IMR-90 (cell line): Measurements from ENCODE around the gene TRPC6. TPM values are rescaled to one million over a fixed set of nuclear protein-coding genes. Genes with fewer than 3 reads are reported as not detected.

Experiments used
- ATAC-seq: fragments of 200-7000 bp; cut with Tn5 transposase; 2 replicates; pipeline ENCODE4 v1.9.1; 2020; ENCODE audit warnings: low read depth, mild to moderate bottlenecking, moderate library complexity
- BruUV-seq: library from RNA; stranded (reverse); fragments of 400-500 nt; replicated peaks from 2 replicates; lab custom pipeline; 2021; lab: Mats Ljungman, UMichigan
- CTCF ChIA-PET: fragments of 300-600 bp; formaldehyde crosslinking; extraction: SDS; loops from one replicate; lab custom pipeline; 2021; ENCODE audit warnings: antibody characterized with exemption; lab: Yijun Ruan, JAX
- POLR2A ChIA-PET: fragments of 300-600 bp; sonication (Branson Sonifier 250); formaldehyde crosslinking; loops from one replicate; lab custom pipeline; 2022; ENCODE audit warnings: antibody characterized with exemption; ENCODE audit not compliant: unreplicated experiment; lab: Charles Lee
- DNase-seq: peaks from one replicate; pipeline ENCODE4 v3.0.0; 2013
- H2AFZ ChIP-seq: replicated peaks from 2 replicates; pipeline ENCODE3; 2013; ENCODE audit warnings: low read length, mild to moderate bottlenecking; ENCODE audit not compliant: poor library complexity
- H2AK5ac ChIP-seq: 2 replicates; pipeline ENCODE4 v1.6.1; 2013; ENCODE audit warnings: low read depth, low read length, inconsistent platforms
- H2AK9ac ChIP-seq: replicated peaks from 2 replicates; pipeline ENCODE3; 2013; ENCODE audit warnings: mild to moderate bottlenecking, low read depth, low read length, moderate library complexity; ENCODE audit not compliant: poor library complexity
- H2BK120ac ChIP-seq: 2 replicates; pipeline ENCODE4 v1.6.1; 2013; ENCODE audit warnings: low read depth, low read length, inconsistent platforms
- H2BK15ac ChIP-seq: 3 replicates; pipeline ENCODE4 v1.6.1; 2013; ENCODE audit warnings: low read depth, low read length, inconsistent platforms
- H2BK20ac ChIP-seq: 2 replicates; pipeline ENCODE4 v1.6.1; 2013; ENCODE audit warnings: low read depth, mild to moderate bottlenecking, inconsistent platforms, low read length, moderate library complexity
- H2BK5ac ChIP-seq: 2 replicates; pipeline ENCODE4 v1.6.1; 2013; ENCODE audit warnings: mild to moderate bottlenecking, low read depth, low read length, inconsistent platforms; ENCODE audit not compliant: poor library complexity, severe bottlenecking
- H3K14ac ChIP-seq: replicated peaks from 2 replicates; pipeline ENCODE4 v1.6.1; 2013; ENCODE audit warnings: low read depth, low read length, inconsistent platforms
- H3K18ac ChIP-seq: 2 replicates; pipeline ENCODE4 v1.6.1; 2013; ENCODE audit warnings: low read depth, low read length, control low read depth
- H3K23ac ChIP-seq: 2 replicates; pipeline ENCODE4 v1.6.1; 2013; ENCODE audit warnings: low read depth, low read length, inconsistent platforms
- H3K27ac ChIP-seq: 2 replicates; pipeline ENCODE4 v1.5.1; 2013; ENCODE audit warnings: mild to moderate bottlenecking, control low read depth, low read length; ENCODE audit not compliant: insufficient read depth
- H3K27me3 ChIP-seq: 2 replicates; pipeline ENCODE4 v1.6.1; 2013; ENCODE audit warnings: low read length; ENCODE audit not compliant: control insufficient read depth, insufficient read depth
- H3K36me3 ChIP-seq: 2 replicates; pipeline ENCODE4 v1.6.1; 2013; ENCODE audit warnings: low read length, mixed read lengths; ENCODE audit not compliant: control insufficient read depth, insufficient read depth
- H3K4ac ChIP-seq: 2 replicates; pipeline ENCODE4 v1.6.1; 2013; ENCODE audit warnings: low read depth, low read length, inconsistent platforms
- H3K4me1 ChIP-seq: 2 replicates; pipeline ENCODE4 v1.6.1; 2013; ENCODE audit warnings: low read length, mixed read lengths; ENCODE audit not compliant: control insufficient read depth, insufficient read depth
- H3K4me2 ChIP-seq: 2 replicates; pipeline ENCODE4 v1.6.1; 2013; ENCODE audit warnings: low read depth, mild to moderate bottlenecking, control low read depth, low read length, moderate library complexity
- H3K4me3 ChIP-seq: 2 replicates; pipeline ENCODE4 v1.5.1; 2013; ENCODE audit warnings: low read depth, mild to moderate bottlenecking, control low read depth, low read length, moderate library complexity; ENCODE audit not compliant: insufficient read depth
- H3K56ac ChIP-seq: 2 replicates; pipeline ENCODE4 v1.6.1; 2013; ENCODE audit warnings: low read length, inconsistent platforms; ENCODE audit not compliant: insufficient read depth; ENCODE audit errors: extremely low read depth
- H3K79me1 ChIP-seq, 2 experiments: 2 replicates each; pipeline ENCODE4 v1.6.1; 2013; ENCODE audit warnings: low read length in 2 of 2, inconsistent platforms in 1 of 2, low read depth in 1 of 2
- H3K9ac ChIP-seq: 2 replicates; pipeline ENCODE4 v1.6.1; 2013; ENCODE audit warnings: low read depth, low read length, control low read depth
- H3K9me1 ChIP-seq: 2 replicates; pipeline ENCODE4 v1.6.1; 2013; ENCODE audit warnings: low read length, inconsistent platforms; ENCODE audit not compliant: insufficient read depth
- H3K9me3 ChIP-seq: 2 replicates; pipeline ENCODE4 v1.6.1; 2013; ENCODE audit warnings: low read length; ENCODE audit not compliant: control insufficient read depth, insufficient read depth
- H4K20me1 ChIP-seq: 2 replicates; pipeline ENCODE4 v1.6.1; 2013; ENCODE audit warnings: low read length, inconsistent platforms; ENCODE audit not compliant: insufficient read depth
- H4K5ac ChIP-seq: 2 replicates; pipeline ENCODE4 v1.6.1; 2013; ENCODE audit warnings: mild to moderate bottlenecking, low read depth, low read length, control low read depth
- H4K8ac ChIP-seq, 2 experiments: 2 replicates each; pipeline ENCODE4 v1.6.1; 2013; ENCODE audit warnings: low read depth in 2 of 2, low read length in 2 of 2, control low read depth in 1 of 2, inconsistent platforms in 1 of 2
- H4K91ac ChIP-seq: 2 replicates; pipeline ENCODE4 v1.6.1; 2013; ENCODE audit warnings: low read depth, low read length, inconsistent platforms; ENCODE audit not compliant: insufficient read depth
- BHLHE40 ChIP-seq: fragments of 150-350 bp; IDR thresholded peaks from 2 replicates; pipeline ENCODE4 v1.6.1; 2016; ENCODE audit warnings: mild to moderate bottlenecking, low read depth, low read length
- CEBPB ChIP-seq: IDR thresholded peaks from 2 replicates; pipeline ENCODE4 v1.6.1; 2012; ENCODE audit warnings: low read depth, low read length, improper control_type of control experiment
- CHD1 ChIP-seq: IDR thresholded peaks from 2 replicates; pipeline ENCODE4 v1.6.1; 2012; ENCODE audit warnings: low read depth, low read length, improper control_type of control experiment
- FOS ChIP-seq: fragments of 150-350 bp; IDR thresholded peaks from 2 replicates; pipeline ENCODE4 v1.6.1; 2016; ENCODE audit warnings: low read depth, low read length
- MAFK ChIP-seq: IDR thresholded peaks from 2 replicates; pipeline ENCODE4 v1.6.1; 2012; ENCODE audit warnings: low read depth, low read length, improper control_type of control experiment
- MAZ ChIP-seq: IDR thresholded peaks from 2 replicates; pipeline ENCODE4 v1.6.1; 2012; ENCODE audit warnings: low read depth, mild to moderate bottlenecking, low read length, improper control_type of control experiment, moderate library complexity, borderline replicate concordance
- MXI1 ChIP-seq: IDR thresholded peaks from 2 replicates; pipeline ENCODE4 v1.6.1; 2012; ENCODE audit warnings: low read depth, mild to moderate bottlenecking, low read length, moderate library complexity, borderline replicate concordance
- NFE2L2 ChIP-seq: fragments of 150-350 bp; IDR thresholded peaks from 2 replicates; pipeline ENCODE4 v1.6.1; 2016; ENCODE audit warnings: low read depth, mild to moderate bottlenecking, low read length
- POLR2A ChIP-seq: IDR thresholded peaks from 2 replicates; pipeline ENCODE4 v1.6.1; 2012; ENCODE audit warnings: mild to moderate bottlenecking, low read depth, low read length
- RAD21 ChIP-seq: IDR thresholded peaks from 2 replicates; pipeline ENCODE4 v1.6.1; 2012; ENCODE audit warnings: low read length, improper control_type of control experiment
- RCOR1 ChIP-seq: IDR thresholded peaks from 2 replicates; pipeline ENCODE4 v1.6.1; 2012; ENCODE audit warnings: mild to moderate bottlenecking, low read length, improper control_type of control experiment; ENCODE audit not compliant: insufficient replicate concordance
- RFX5 ChIP-seq: IDR thresholded peaks from 2 replicates; pipeline ENCODE4 v1.8.0; 2012; ENCODE audit warnings: low read depth, mild to moderate bottlenecking, low read length, moderate library complexity
- SMC3 ChIP-seq: fragments of 150-350 bp; IDR thresholded peaks from 2 replicates; pipeline ENCODE4 v1.6.1; 2016; ENCODE audit warnings: low read depth, mild to moderate bottlenecking, antibody characterized with exemption, low read length, moderate library complexity
- USF2 ChIP-seq: fragments of 150-350 bp; IDR thresholded peaks from 2 replicates; pipeline ENCODE4 v1.6.1; 2017; ENCODE audit warnings: mild to moderate bottlenecking, antibody characterized with exemption, low read length, low read depth
- WGBS, 2 experiments: methylation state at CpG; one replicate each; pipeline versions ENCODE4 v1.1.5 to v1.1.7; 2013; ENCODE audit warnings: missing lambda C conversion rate in 2 of 2; ENCODE audit not compliant: insufficient read length in 1 of 2; ENCODE audit errors: extremely low coverage in 2 of 2; 5-methylcytosine and 5-hydroxymethylcytosine counted together
- dilution Hi-C: fragments of 300-500 bp; cut with HindIII; formaldehyde crosslinking; loops from one replicate; pipeline ENCODE4 v1.14.3; 2018; ENCODE audit warnings: low sequenced_read_pairs; ENCODE audit not compliant: unreplicated experiment
- in situ Hi-C: fragments of 300-500 bp; cut with MboI; formaldehyde crosslinking; loops from 3 replicates; pipeline ENCODE4 v1.14.3; 2019; ENCODE audit warnings: low sequenced_read_pairs, inconsistent platforms, mixed read lengths
- intact Hi-C: fragments of 100-400 bp; cut with micrococcal nuclease; formaldehyde crosslinking; loops from 2 replicates; pipeline ENCODE4 v1.10.0; 2022
- polyA plus RNA-seq, 3 experiments: library from polyadenylated mRNA; depleted of rRNA; stranded (reverse); fragments of >200 nt; gene quantifications; 2 replicates each; pipeline ENCODE4 v1.2.3, GENCODE V29; 2012; ENCODE audit warnings: low replicate concordance in 1 of 3
- total RNA-seq: library from RNA; depleted of rRNA; stranded (reverse); fragments of >200 nt; gene quantifications from 2 replicates; pipeline ENCODE4 v1.2.3, GENCODE V29; 2012
- TF ChIP-seq, protein P1 (sequence below): fragments of 150-350 bp; IDR thresholded peaks from 2 replicates; pipeline ENCODE4 v1.6.1; 2016; ENCODE audit warnings: low read depth, mild to moderate bottlenecking, low read length, moderate library complexity, borderline replicate concordance
- TF ChIP-seq, protein P2 (sequence below): conservative IDR thresholded peaks from 2 replicates; pipeline ENCODE4 v1.5.1; 2012; ENCODE audit warnings: mild to moderate bottlenecking, low read depth, low read length, improper control_type of control experiment

TRPC6 gene
- total and polyA plus RNA-seq, 2 of the 4 experiments (the other 2 are of a cell fraction) = 0.99 to 2.3 TPM

- H3K4me3 ChIP-seq = no peak overlapping the region
- H2BK15ac ChIP-seq = no peak overlapping the region
- H4K91ac ChIP-seq = no peak overlapping the region
- H3K79me1 ChIP-seq = peaks cover 3 to 10% of the 10 kb centered on the region in 2 experiments; a peak in 2 of 4 replicates
- H3K4me1 ChIP-seq = no peaks in the 10 kb centered on the region
- no peaks in the 10 kb centered on the region for H3K9me3 ChIP-seq
- POLR2A ChIA-PET = no interaction called here
- no peak overlapping the region for H2BK5ac ChIP-seq
- WGBS, 2 experiments = 100% methylated on average over 1 of the region's 8 CpGs; no CpG with 5 or more reads in 1 of the 2 experiments
- no peak overlapping the region for H3K4me2 ChIP-seq
- no peak overlapping the region for H3K18ac ChIP-seq
- no peak overlapping the region for H2BK120ac ChIP-seq
- H3K27me3 ChIP-seq = no peaks in the 10 kb centered on the region
- H3K14ac ChIP-seq = no peak overlapping the region
- in situ Hi-C loops (no loop called here), intact Hi-C loops (no loop called here), dilution Hi-C loops (no loop called here)
- no peak overlapping the region for H2AFZ ChIP-seq
- no peak overlapping the region for H2AK9ac ChIP-seq
- no peak overlapping the region for H3K9ac ChIP-seq
- H2AK5ac ChIP-seq = no peak overlapping the region
- no TSS peak for BruUV-seq
- TF ChIP-seq, protein P1, sequence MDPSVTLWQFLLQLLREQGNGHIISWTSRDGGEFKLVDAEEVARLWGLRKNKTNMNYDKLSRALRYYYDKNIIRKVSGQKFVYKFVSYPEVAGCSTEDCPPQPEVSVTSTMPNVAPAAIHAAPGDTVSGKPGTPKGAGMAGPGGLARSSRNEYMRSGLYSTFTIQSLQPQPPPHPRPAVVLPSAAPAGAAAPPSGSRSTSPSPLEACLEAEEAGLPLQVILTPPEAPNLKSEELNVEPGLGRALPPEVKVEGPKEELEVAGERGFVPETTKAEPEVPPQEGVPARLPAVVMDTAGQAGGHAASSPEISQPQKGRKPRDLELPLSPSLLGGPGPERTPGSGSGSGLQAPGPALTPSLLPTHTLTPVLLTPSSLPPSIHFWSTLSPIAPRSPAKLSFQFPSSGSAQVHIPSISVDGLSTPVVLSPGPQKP = no peak
- TF ChIP-seq FOS (no peak), RAD21 (no peak), RCOR1 (no peak), USF2 (no peak), RFX5 (no peak), SMC3 (no peak), MAZ (no peak), POLR2A (no peak), NFE2L2 (no peak), MXI1 (no peak), BHLHE40 (no peak), CHD1 (no peak), MAFK (no peak), CEBPB (no peak)
- TF ChIP-seq, protein P2, sequence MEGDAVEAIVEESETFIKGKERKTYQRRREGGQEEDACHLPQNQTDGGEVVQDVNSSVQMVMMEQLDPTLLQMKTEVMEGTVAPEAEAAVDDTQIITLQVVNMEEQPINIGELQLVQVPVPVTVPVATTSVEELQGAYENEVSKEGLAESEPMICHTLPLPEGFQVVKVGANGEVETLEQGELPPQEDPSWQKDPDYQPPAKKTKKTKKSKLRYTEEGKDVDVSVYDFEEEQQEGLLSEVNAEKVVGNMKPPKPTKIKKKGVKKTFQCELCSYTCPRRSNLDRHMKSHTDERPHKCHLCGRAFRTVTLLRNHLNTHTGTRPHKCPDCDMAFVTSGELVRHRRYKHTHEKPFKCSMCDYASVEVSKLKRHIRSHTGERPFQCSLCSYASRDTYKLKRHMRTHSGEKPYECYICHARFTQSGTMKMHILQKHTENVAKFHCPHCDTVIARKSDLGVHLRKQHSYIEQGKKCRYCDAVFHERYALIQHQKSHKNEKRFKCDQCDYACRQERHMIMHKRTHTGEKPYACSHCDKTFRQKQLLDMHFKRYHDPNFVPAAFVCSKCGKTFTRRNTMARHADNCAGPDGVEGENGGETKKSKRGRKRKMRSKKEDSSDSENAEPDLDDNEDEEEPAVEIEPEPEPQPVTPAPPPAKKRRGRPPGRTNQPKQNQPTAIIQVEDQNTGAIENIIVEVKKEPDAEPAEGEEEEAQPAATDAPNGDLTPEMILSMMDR = no peak
- H4K5ac ChIP-seq = no peak overlapping the region
- H4K8ac ChIP-seq = no peak overlapping the region
- H3K4ac ChIP-seq = no peak overlapping the region
- no peak overlapping the region for H3K56ac ChIP-seq
- no peak overlapping the region for H3K27ac ChIP-seq
- H2BK20ac ChIP-seq = no peak overlapping the region
- no peak overlapping the region for H3K23ac ChIP-seq
- no peaks in the 10 kb centered on the region for H3K9me1 ChIP-seq
- no peak for DNase-seq
- H3K36me3 ChIP-seq = no peaks in the 10 kb centered on the region
- CTCF ChIA-PET = no interaction called here
- no peak for ATAC-seq
- no peaks in the 10 kb centered on the region for H4K20me1 ChIP-seq
These were observed 17.2 kb downstream of the TRPC6 start for GRCh38 chr11:101566626-101567025.
